ENCODE data around the gene ATRNL1.
"Not testable (repeated sequence)": the region's sequence is repeated elsewhere in the genome, so short reads cannot be mapped to it uniquely, and the experiment has no call there.

ATRNL1 gene

GRCh38 chr10:115171392-115171960, 78.3 kb downstream of the ATRNL1 start:
- peak; percentile 12 for DNase-seq (ENCODE audit: low read depth)
- H3K4me3 ChIP-seq (ENCODE audit: low read length), result no peak overlapping the region
- TF ChIP-seq, protein P1, sequence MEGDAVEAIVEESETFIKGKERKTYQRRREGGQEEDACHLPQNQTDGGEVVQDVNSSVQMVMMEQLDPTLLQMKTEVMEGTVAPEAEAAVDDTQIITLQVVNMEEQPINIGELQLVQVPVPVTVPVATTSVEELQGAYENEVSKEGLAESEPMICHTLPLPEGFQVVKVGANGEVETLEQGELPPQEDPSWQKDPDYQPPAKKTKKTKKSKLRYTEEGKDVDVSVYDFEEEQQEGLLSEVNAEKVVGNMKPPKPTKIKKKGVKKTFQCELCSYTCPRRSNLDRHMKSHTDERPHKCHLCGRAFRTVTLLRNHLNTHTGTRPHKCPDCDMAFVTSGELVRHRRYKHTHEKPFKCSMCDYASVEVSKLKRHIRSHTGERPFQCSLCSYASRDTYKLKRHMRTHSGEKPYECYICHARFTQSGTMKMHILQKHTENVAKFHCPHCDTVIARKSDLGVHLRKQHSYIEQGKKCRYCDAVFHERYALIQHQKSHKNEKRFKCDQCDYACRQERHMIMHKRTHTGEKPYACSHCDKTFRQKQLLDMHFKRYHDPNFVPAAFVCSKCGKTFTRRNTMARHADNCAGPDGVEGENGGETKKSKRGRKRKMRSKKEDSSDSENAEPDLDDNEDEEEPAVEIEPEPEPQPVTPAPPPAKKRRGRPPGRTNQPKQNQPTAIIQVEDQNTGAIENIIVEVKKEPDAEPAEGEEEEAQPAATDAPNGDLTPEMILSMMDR (conservative IDR thresholded peaks at IDR 0.05; ENCODE audit: low read length), result peak; percentile 52

- TF ChIP-seq, protein P1 (conservative IDR thresholded peaks at IDR 0.05; ENCODE audit: low read length), result no peak
- no peak for DNase-seq (ENCODE audit: low read depth)
- no peak overlapping the region for H3K4me3 ChIP-seq (ENCODE audit: low read length)
Observed at GRCh38 chr10:115173915-115174443, 80.8 kb downstream of the ATRNL1 start.

GRCh38 chr10:115207276-115207675, 114.1 kb downstream of the ATRNL1 start:
- not testable (repeated sequence) for H3K4me3 ChIP-seq (ENCODE audit: low read length); DNase-seq (ENCODE audit: low read depth)

DNA sequence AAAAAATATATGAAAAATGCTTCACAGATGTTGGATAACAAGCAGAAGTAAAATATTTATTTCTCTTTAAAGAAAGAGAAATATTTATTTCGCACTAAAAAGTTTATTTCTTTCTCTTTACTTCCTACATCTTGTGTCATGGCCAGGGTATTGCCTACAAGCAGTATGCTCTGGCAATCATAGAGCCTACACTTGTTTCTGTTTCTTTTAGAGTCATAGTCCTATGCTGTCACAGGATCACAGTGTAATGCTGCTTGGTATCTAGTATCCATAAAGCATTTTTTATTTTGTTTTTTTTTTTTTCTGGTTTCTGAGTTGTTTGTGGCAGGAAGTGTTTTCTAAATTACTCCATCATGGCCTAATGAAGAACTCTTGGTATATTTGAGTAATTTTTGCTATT, 116.0 kb downstream of the ATRNL1 start:
- TF ChIP-seq, protein P1 (conservative IDR thresholded peaks at IDR 0.05; ENCODE audit: low read length), result no peak
- no peak overlapping the region for H3K4me3 ChIP-seq (ENCODE audit: low read length)
- DNase-seq (ENCODE audit: low read depth), result no peak

- no peak overlapping the region for H3K4me3 ChIP-seq (ENCODE audit: low read length)
- TF ChIP-seq, protein P1 (conservative IDR thresholded peaks at IDR 0.05; ENCODE audit: low read length), result no peak
- no peak for DNase-seq (ENCODE audit: low read depth)
Observed at GRCh38 chr10:115214829-115215228, 121.7 kb downstream of the ATRNL1 start.

DNA sequence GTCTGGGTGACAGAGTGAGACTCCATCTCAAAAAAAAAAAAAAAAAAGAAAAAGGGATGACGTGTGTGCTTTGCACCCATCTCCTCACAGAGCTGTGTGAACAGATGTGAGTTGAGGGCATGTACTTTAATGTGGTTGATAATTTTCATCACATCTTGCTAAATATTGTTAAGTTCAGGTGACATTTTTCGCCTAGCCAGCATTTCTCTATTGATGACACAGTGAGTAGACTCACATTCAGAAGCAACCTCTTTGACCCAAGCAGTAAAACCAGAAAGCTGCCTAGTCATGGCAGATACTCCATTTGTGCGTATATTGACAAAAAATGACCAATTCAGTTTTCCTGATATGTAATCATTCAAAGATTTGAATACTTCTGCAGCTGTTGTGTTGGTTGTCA, 126.0 kb downstream of the ATRNL1 start:
- TF ChIP-seq, protein P1 (conservative IDR thresholded peaks at IDR 0.05; ENCODE audit: low read length), result no peak
- no peak for DNase-seq (ENCODE audit: low read depth)

DNA sequence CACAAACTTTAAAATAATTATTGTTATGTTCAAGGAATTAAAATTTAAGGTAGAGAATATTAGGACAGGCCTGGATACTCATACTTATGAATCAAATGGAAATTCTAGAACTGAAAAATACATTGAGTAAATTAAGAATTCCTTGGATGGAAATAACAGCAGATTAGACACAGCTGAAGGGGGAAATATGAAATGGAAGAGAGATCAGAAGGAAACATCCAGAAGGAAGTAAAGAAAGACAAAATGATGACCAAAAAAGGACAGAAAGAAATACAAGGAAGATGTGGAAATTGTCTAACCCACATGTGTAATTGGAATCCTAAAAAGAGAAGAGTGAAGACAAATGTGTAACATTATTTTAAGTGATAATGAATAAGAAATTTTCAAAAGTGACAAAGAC, 128.9 kb downstream of the ATRNL1 start:
- DNase-seq (ENCODE audit: low read depth), result no peak
- TF ChIP-seq, protein P1 (conservative IDR thresholded peaks at IDR 0.05; ENCODE audit: low read length), result no peak
- no peak overlapping the region for H3K4me3 ChIP-seq (ENCODE audit: low read length)

More for the DNA sequence above, 126.0 kb downstream of the ATRNL1 start:
- H3K4me3 ChIP-seq (ENCODE audit: low read length), result no peak overlapping the region

Data from AG10803 (cell line).